ENCODE data around the gene AGAP1.

Gene AGAP1

GRCh38 chr2:236095504-236095903, 601.7 kb downstream of the AGAP1 start:
- no peak for DNase-seq (ENCODE audit: low read depth)

- no peak for DNase-seq (ENCODE audit: low read depth)
Measured at GRCh38 chr2:236101311-236101950, 607.6 kb downstream of the AGAP1 start.

DNA sequence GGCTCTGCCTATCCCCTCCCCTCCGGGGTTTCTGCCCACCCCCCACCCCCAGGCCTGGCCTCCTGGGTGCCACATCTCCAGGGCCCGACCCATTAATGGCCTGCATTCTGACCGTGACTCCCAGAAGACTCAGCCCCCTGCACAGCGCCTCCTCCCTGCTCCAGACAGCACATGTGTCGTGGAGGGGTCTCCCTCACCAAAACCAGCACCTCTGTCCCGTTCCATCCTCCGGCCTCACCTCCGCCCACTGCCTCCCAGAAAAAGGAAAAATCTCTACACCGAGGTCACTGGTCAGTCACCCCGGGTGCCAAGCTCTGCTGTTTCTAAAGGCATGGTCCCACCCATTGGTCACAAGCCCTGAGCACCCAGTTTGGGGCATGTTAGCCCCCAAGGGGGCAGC, 609.1 kb downstream of the AGAP1 start:
- DNase-seq (ENCODE audit: low read depth), result no peak

- DNase-seq (ENCODE audit: low read depth), result no peak
Measured at GRCh38 chr2:236103981-236104380, 610.1 kb downstream of the AGAP1 start.

GRCh38 chr2:236105955-236106607, 612.2 kb downstream of the AGAP1 start:
- DNase-seq (ENCODE audit: low read depth), result no peak

- no peak for DNase-seq (ENCODE audit: low read depth)
Measured at GRCh38 chr2:236106761-236107160, 612.9 kb downstream of the AGAP1 start.

- no peak for DNase-seq (ENCODE audit: low read depth)
Measured at GRCh38 chr2:236107536-236107935, 613.7 kb downstream of the AGAP1 start.

GRCh38 chr2:236107942-236108625, 614.2 kb downstream of the AGAP1 start:
- no peak for DNase-seq (ENCODE audit: low read depth)

GRCh38 chr2:236109061-236109460, 615.2 kb downstream of the AGAP1 start:
- no peak for DNase-seq (ENCODE audit: low read depth)

DNA sequence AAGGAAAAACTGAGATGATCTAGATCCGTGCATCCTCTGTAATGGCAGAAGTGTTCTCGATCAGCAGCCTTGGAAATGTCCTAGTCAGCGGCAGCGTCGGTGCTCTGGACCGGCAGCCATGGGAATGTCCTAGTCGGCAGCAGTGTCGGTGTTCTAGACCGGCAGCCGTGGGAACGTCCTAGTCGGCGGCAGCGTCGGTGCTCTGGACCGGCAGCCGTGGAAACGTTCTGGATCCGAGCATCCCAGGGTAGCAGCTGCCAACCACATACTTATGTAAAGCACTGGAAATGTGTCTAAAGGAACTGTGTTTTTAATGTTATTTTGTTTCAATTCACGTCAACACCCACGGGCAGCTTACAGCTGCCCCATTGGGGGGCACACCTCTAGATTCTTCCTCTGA, 615.6 kb downstream of the AGAP1 start:
- DNase-seq (ENCODE audit: low read depth), result no peak

- no peak for DNase-seq (ENCODE audit: low read depth)
Measured at GRCh38 chr2:236112466-236112865, 618.6 kb downstream of the AGAP1 start.

GRCh38 chr2:236113425-236113824, 619.6 kb downstream of the AGAP1 start:
- no peak for DNase-seq (ENCODE audit: low read depth)

DNA sequence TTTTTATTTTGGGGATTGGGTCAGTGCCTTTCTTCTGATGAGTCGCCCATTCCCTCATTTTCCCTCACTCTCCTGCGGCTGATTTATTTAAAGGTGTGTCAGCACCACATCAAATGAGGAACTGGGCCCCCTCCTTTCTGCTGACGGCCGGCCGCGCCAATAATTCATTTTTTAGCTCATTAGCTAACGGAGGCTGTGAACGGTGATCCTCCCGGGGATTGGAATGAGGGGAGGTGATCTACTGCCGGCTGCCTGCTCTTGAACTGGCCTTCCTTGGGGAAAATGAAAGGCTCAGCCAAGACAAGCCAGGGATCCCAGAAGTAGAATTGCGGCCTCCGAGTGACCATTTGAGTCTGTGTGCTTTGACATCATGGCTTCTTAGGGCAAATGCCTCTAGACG, 620.1 kb downstream of the AGAP1 start:
- DNase-seq (ENCODE audit: low read depth), result no peak

DNA sequence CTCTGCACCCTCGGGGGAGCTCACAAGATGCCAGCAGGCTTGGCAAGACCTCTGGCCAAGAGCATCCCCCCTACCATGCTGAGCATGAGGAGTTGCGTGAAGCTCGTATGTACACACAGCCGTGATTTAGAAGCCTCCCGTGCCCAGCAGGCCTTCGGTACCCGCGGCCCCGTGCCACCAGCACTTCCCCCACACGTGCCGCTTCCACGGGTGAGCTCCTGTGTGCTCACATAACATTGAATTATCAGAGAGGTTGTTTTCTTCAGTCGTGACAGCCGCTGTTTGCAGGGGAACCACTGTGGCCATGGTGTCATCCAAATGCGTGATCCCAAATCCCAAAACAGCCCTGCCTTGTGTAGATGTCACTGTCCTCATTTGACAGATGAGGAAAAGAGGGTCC, 621.1 kb downstream of the AGAP1 start:
- DNase-seq (ENCODE audit: low read depth), result no peak

- no peak for DNase-seq (ENCODE audit: low read depth)
Measured at GRCh38 chr2:236117401-236117800, 623.6 kb downstream of the AGAP1 start.

DNA sequence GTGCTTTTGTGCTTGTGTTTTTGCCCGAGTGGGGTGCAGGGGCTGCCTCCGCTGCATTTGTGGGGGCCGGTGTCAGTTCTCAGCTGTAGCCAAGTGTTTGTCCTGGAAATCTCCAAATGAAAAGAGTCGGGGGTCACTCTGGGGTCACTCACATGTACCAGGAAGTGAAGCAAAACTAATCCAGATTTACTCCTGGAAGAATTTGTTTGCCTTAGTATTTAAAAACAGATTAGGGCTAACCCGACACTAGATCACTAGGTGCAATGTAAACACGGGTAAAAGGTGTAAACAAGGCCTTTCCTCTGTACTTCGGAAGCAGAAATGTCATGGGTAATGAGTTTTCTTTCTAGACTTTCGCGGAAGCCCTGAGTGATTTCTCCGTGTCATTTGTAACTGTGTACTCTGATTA, 624.0 kb downstream of the AGAP1 start:
- no peak for DNase-seq (ENCODE audit: low read depth)

DNA sequence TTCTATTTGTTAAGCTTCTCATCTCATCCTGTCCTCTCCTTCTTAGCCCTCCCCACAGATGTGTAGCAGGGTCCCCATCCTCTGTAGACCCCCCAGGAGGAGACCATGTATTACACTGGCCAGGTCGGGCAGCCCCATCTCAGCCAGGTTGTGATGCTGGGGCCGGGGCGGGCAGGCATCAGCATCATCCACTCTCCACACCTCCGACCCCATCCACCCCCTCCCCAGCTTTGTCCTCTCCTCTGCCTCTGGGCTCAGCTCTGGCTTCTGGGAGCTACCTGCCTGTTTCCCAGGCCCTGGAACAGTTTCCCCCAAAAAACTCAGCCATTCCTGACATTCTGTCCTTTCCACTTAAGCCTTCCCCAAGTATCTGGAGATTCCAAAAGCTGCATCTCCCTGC, 625.2 kb downstream of the AGAP1 start:
- no peak for DNase-seq (ENCODE audit: low read depth)

GRCh38 chr2:236119476-236119875, 625.6 kb downstream of the AGAP1 start:
- DNase-seq (ENCODE audit: low read depth), result no peak

- DNase-seq (ENCODE audit: low read depth), result no peak
Measured at GRCh38 chr2:236120141-236120601, 626.3 kb downstream of the AGAP1 start.

DNA sequence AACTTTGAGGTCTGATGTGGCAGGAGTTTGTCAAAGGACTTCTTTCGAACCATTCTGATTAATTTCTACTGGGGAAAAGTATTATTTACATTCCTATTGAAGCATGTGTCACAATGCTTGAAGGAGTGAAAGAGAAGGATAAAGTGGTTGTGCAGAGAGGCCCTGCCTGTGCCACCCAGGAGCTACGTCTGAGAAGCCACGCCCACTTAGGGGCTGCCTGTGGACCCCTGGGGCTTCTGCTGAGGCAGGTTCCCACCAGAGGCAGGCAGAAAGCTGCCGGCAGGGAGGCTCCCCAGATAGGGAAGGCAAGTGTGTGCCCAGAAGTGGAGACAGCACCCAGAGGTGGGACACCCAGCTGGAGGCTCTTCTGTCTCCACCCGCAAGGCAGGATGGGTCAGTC, 627.0 kb downstream of the AGAP1 start:
- no peak for DNase-seq (ENCODE audit: low read depth)

DNA sequence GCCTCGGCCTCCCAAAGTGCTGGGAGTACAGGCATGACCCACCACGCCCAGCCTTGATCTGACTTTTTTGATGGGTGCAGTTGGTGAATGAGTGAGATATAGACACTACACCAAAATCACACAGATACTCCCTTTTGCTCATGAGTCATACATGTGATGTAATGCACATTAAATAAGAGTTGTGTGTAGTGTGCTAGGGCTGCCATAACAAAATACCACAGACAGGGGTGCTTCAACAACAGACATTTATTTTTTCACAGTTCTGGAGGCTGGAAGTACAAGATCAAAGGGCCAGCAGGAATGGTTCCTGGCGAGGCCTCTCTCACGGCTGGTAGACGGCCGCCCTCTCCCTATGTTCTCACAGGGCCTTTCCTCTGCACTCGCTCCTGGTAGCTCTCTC, 627.7 kb downstream of the AGAP1 start:
- no peak for DNase-seq (ENCODE audit: low read depth)

GRCh38 chr2:236122236-236122635, 628.4 kb downstream of the AGAP1 start:
- no peak for DNase-seq (ENCODE audit: low read depth)

DNA sequence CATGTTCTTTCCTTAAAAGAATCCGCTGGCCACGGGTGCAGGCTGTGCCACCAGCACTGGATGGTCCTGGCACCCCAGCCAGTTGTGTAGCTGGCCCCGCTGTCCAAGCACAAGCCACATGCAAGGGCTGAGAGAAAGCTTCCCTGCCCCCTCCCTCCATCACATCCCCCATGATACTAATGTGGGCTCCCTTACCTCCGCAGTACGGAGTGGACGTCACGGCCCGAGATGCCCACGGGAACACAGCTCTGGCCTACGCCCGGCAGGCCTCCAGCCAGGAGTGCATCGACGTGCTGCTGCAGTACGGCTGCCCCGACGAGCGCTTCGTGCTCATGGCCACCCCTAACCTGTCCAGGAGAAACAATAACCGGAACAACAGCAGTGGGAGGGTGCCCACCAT, 629.9 kb downstream of the AGAP1 start:
- DNase-seq (ENCODE audit: low read depth), result no peak
